HG03565 (cell line): Measurements from ENCODE around the gene TEX11.
"Not testable (repeated sequence)": the region's sequence is repeated elsewhere in the genome, so short reads cannot be mapped to it uniquely, and the experiment has no call there.

Experiments
- ATAC-seq: cut with Tn5 transposase; IDR thresholded peaks from one replicate; pipeline ENCODE4 v1.9.1; 2021; ENCODE audit warnings: mild to moderate bottlenecking, moderate library complexity; ENCODE audit not compliant: unreplicated experiment

TEX11 gene

GRCh38 chrX:70618467-70618866 lies 290.0 kb downstream of the TEX11 start:
- ATAC-seq, result no peak

DNA sequence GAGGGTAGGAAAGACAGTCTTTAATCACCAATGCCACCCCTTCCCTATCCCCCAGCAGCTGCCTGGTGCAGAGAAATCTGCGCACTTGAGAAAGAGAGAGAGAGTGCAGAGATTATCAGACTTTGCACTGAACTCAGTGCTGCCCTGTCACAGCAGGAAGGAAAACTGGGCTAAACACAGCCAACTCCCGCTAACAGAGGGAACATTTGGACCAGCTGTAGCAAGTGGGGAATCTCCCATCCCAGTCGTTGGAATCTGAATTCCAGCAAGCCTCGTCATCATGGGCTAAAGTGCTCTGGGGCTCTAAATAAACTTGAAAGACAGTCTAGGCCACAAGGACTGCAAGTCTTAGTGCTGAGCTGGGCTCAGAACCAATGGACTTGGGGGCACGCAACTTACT lies 295.2 kb downstream of the TEX11 start:
- ATAC-seq, result no peak

GRCh38 chrX:70605352-70605751 lies 303.2 kb downstream of the TEX11 start:
- ATAC-seq, result no peak

DNA sequence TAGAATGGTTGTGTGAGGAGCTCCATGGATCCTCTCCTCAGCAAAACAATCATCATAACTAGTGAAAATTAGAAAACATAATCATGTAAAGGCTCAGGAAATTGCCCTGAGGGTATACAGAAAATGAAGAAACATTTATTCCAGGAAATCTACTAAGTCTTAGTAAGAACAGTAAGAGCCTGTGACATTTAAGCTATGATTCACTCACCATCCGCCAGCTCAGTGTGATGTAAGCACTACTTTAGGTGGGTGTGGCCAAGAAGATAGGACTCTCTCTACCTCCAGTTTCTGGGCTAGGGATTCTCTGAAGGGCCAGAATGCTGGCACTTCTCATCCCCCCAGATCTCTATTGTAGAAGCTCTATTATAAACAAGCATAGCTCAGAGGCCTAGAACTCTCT lies 316.4 kb downstream of the TEX11 start:
- ATAC-seq, result no peak

- not testable (repeated sequence) for ATAC-seq
Observed at GRCh38 chrX:70587158-70587557, 321.4 kb downstream of the TEX11 start.

DNA sequence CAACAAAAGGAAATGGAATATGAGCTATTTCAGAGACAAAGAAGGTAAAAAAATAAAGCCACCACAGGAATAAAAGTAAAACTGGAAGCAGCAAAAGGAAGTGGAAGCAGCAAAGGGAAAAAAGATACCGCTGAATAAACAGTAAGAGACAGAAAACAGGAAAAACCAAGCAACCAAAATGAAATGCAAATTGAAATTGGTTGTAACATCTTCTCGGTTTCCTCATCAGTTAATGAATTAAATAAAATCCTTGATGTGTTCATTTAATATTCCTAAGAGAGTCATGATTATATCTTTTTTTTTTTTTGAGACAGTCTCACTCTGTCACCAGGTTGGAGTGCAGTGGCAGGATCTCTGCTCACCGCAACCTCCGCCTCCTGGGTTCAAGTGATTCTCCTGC lies 331.1 kb downstream of the TEX11 start:
- no peak for ATAC-seq

DNA sequence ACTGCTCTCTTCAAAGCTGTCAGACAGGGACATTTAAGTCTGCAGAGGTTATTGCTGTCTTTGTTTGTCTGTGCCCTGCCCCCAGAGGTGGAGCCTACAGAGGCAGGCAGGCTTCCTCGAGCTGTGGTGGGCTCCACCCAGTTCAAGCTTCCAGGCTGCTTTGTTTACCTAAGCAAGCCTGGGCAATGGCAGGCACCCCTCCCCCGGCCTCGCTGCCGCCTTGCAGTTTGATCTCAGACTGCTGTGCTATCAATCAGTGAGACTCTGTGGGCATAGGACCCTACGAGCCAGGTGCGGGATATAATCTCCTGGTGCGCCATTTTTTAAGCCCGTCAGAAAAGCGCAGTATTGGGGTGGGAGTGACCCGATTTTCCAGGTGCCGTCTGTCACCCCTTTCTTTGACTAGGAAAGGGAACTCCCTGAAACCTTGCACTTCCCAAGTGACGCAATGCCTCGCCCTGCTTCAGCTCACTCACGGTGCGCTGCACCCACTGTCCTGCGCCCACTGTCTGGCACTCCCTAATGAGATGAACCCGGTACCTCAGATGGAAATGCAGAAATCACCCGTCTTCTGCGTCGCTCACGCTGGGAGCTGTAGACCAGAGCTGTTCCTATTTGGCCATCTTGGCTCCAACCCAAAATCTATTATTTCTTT lies 338.5 kb downstream of the TEX11 start:
- not testable (repeated sequence) for ATAC-seq

DNA sequence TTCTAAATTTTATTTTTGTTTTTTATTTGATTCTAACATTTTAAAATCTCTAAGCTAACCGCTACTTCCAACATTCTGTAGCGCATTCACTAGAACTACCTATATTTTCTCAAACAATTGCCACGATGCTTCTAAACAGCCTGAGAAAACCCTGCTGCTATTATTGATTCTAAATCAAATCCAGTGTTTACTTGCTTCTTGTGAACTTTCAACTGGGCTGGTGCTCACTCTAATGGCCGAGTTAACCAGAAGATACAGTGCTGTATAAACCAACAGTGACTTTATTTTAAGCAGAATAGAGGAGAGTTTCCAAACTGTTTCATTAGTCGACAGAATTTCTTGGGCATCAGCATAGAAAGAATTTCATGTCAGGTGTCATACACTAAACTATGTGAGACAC lies 353.6 kb downstream of the TEX11 start:
- no peak for ATAC-seq

GRCh38 chrX:70554523-70554922 lies 354.0 kb downstream of the TEX11 start:
- ATAC-seq, result no peak

- ATAC-seq, result no peak
Observed at GRCh38 chrX:70554081-70554480, 354.4 kb downstream of the TEX11 start.

GRCh38 chrX:70553516-70553915 lies 355.0 kb downstream of the TEX11 start:
- ATAC-seq, result no peak

- ATAC-seq, result no peak
Observed at GRCh38 chrX:70552130-70552704, 356.3 kb downstream of the TEX11 start.

DNA sequence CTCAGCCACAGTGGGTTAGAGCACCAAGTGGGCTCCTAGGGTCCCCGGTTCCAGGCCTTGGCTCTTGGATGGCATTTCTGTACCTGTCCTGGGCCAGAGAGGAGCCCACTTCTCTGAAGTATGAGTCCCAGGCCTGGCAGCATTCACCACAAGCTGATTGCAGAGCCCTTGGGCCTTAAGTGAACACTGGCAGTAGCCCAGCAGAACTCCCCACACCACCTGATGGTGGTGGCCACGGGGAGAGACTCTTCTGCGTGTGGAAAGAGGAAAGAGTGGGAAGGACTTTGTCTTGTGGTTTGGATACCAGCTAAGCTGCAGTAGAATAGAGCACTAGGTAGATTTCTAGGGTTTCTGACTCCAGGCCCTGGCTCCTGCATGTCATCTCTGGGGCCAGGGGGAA lies 359.1 kb downstream of the TEX11 start:
- no peak for ATAC-seq

- ATAC-seq, result no peak
Observed at GRCh38 chrX:70535198-70535597, 373.3 kb downstream of the TEX11 start.

GRCh38 chrX:70527610-70528345 lies 380.7 kb downstream of the TEX11 start:
- no peak for ATAC-seq

- ATAC-seq, result no peak
Observed at GRCh38 chrX:70527053-70527452, 381.5 kb downstream of the TEX11 start.

- ATAC-seq, result no peak
Observed at GRCh38 chrX:70525733-70526132, 382.8 kb downstream of the TEX11 start.

- not testable (repeated sequence) for ATAC-seq
Observed at GRCh38 chrX:70515692-70516091, 392.8 kb downstream of the TEX11 start.

DNA sequence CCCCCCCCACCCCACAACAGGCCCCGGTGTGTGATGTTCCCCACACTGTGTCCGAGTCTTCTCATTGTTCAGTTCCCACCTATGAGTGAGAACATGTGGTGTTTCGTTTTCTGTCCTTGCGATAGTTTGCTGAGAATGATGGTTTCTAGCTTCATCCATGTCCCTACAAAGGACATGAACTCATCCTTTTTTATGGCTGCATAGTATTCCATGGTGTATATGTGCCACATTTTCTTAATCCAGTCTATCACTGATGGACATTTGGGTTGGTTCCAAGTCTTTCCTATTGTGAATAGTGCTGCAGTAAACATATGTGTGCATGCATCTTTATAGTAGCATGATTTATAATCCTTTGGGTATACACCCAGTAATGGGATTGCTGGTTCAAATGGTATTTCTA lies 393.2 kb downstream of the TEX11 start:
- not testable (repeated sequence) for ATAC-seq

DNA sequence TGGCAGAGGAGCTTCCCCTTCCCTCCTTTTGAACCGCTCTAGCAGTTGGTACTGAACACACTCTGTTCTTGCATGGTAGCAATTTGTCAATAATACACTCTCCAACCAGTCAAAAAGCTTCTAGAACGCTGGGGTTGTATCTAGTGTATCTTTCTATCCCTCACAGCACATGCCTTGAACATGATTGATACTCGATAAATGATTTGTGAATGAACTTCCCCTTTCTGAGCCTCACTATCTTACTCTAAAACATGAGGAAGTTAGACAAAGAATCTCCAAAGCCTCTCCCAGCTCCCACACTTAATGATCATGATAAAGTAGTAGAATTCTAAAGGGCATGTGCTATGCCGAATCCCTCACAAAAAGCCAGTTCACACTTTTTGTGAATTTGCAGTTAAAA lies 399.4 kb downstream of the TEX11 start:
- ATAC-seq, result no peak

GRCh38 chrX:70508296-70508911 lies 400.1 kb downstream of the TEX11 start:
- ATAC-seq, result no peak

GRCh38 chrX:70505451-70505841 lies 403.1 kb downstream of the TEX11 start:
- no peak for ATAC-seq
